GM19240 (cell line): ENCODE data around the gene DCAF8.

Experiments used
- DNase-seq: peaks from one replicate; pipeline ENCODE4 v3.0.0; 2011; ENCODE audit warnings: low spot score; ENCODE audit not compliant: insufficient read length

The DCAF8 gene

GRCh38 chr1:160171354-160171753 lies 91.0 kb downstream of the DCAF8 start:
- DNase-seq = no peak

GRCh38 chr1:160169553-160170399 lies 92.6 kb downstream of the DCAF8 start:
- peak; percentile 38 for DNase-seq

- DNase-seq = no peak
These were observed 93.6 kb downstream of the DCAF8 start for GRCh38 chr1:160168609-160169369.

GRCh38 chr1:160168016-160168415 lies 94.3 kb downstream of the DCAF8 start:
- no peak for DNase-seq

- DNase-seq = no peak
These were observed 94.8 kb downstream of the DCAF8 start for GRCh38 chr1:160167580-160167979.

GRCh38 chr1:160167056-160167455 lies 95.3 kb downstream of the DCAF8 start:
- DNase-seq = no peak

GRCh38 chr1:160166166-160166868 lies 96.0 kb downstream of the DCAF8 start:
- no peak for DNase-seq
